Cardiac muscle cell (in vitro differentiated cells and primary cell): ENCODE results near the gene CALR. TPM values are rescaled to one million over a fixed set of nuclear protein-coding genes. Genes with fewer than 3 reads are reported as not detected.

ENCODE experiments used
- DNase-seq, 2 donors: peaks; one replicate each; pipeline versions ENCODE4 v3.0.0 to v3.0.0-alpha.2; 2010 to 2017; ENCODE audit warnings: low read depth in 1 of 2, low spot score in 1 of 2
- H3K27ac ChIP-seq: fragments of 200-600 bp; sonication (generic); 2 replicates; pipeline ENCODE4 v1.5.1; 2016
- H3K27me3 ChIP-seq: fragments of 200-600 bp; sonication (generic); 2 replicates; pipeline ENCODE4 v1.6.0; 2016; ENCODE audit warnings: control low read depth
- H3K36me3 ChIP-seq: fragments of 200-600 bp; sonication (generic); 2 replicates; pipeline ENCODE4 v1.5.1; 2016; ENCODE audit warnings: control low read depth
- H3K4me1 ChIP-seq: fragments of 200-600 bp; sonication (generic); 2 replicates; pipeline ENCODE4 v1.8.1; 2017; ENCODE audit warnings: low read depth, mild to moderate bottlenecking, mixed run types
- H3K4me3 ChIP-seq: fragments of 200-600 bp; sonication (generic); 2 replicates; pipeline ENCODE4 v1.5.1; 2016; ENCODE audit warnings: mild to moderate bottlenecking
- H3K9me3 ChIP-seq: fragments of 200-600 bp; sonication (generic); 2 replicates; pipeline ENCODE4 v1.5.1; 2017; ENCODE audit warnings: low read depth, mild to moderate bottlenecking, control low read depth
- polyA plus RNA-seq: library from polyadenylated mRNA; unstranded; fragments of >200 nt; fragmentation: Nextera tagmentation; extraction: Ambion mirVana; gene quantifications from 2 replicates; pipeline ENCODE4 v1.2.1, GENCODE V29; 2016
- total RNA-seq: library from RNA; depleted of rRNA; stranded (reverse); fragments of >200 nt; gene quantifications from 2 replicates; pipeline ENCODE4 v1.2.3, GENCODE V29; 2016
- TF ChIP-seq, protein P1 (sequence below): IDR thresholded peaks from 2 replicates; pipeline ENCODE4 v1.5.1; 2012; ENCODE audit warnings: low read depth, mild to moderate bottlenecking, low read length

Gene CALR
- total and polyA plus RNA-seq, 2 experiments from 2014 or later, result 615 to 856 TPM

- no peak for DNase-seq
- H3K4me1 ChIP-seq, result no peaks in the 10 kb centered on the region
- H3K4me3 ChIP-seq, result no peak overlapping the region
- H3K36me3 ChIP-seq, result no peaks in the 10 kb centered on the region
- peaks cover 99% of the 10 kb centered on the region for H3K27me3 ChIP-seq
- TF ChIP-seq, protein P1, sequence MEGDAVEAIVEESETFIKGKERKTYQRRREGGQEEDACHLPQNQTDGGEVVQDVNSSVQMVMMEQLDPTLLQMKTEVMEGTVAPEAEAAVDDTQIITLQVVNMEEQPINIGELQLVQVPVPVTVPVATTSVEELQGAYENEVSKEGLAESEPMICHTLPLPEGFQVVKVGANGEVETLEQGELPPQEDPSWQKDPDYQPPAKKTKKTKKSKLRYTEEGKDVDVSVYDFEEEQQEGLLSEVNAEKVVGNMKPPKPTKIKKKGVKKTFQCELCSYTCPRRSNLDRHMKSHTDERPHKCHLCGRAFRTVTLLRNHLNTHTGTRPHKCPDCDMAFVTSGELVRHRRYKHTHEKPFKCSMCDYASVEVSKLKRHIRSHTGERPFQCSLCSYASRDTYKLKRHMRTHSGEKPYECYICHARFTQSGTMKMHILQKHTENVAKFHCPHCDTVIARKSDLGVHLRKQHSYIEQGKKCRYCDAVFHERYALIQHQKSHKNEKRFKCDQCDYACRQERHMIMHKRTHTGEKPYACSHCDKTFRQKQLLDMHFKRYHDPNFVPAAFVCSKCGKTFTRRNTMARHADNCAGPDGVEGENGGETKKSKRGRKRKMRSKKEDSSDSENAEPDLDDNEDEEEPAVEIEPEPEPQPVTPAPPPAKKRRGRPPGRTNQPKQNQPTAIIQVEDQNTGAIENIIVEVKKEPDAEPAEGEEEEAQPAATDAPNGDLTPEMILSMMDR, result no peak
- no peak overlapping the region for H3K27ac ChIP-seq
- H3K9me3 ChIP-seq, result no peaks in the 10 kb centered on the region
These were observed 45.8 kb downstream of the CALR start for GRCh38 chr19:12984143-12984627.

GRCh38 chr19:12984683-12985048, 46.3 kb downstream of the CALR start:
- no peaks in the 10 kb centered on the region for H3K4me1 ChIP-seq
- no peaks in the 10 kb centered on the region for H3K9me3 ChIP-seq
- TF ChIP-seq, protein P1, result no peak
- H3K27ac ChIP-seq, result no peak overlapping the region
- no peak for DNase-seq
- peaks cover 99% of the 10 kb centered on the region for H3K27me3 ChIP-seq
- no peak overlapping the region for H3K4me3 ChIP-seq
- no peaks in the 10 kb centered on the region for H3K36me3 ChIP-seq

DNA sequence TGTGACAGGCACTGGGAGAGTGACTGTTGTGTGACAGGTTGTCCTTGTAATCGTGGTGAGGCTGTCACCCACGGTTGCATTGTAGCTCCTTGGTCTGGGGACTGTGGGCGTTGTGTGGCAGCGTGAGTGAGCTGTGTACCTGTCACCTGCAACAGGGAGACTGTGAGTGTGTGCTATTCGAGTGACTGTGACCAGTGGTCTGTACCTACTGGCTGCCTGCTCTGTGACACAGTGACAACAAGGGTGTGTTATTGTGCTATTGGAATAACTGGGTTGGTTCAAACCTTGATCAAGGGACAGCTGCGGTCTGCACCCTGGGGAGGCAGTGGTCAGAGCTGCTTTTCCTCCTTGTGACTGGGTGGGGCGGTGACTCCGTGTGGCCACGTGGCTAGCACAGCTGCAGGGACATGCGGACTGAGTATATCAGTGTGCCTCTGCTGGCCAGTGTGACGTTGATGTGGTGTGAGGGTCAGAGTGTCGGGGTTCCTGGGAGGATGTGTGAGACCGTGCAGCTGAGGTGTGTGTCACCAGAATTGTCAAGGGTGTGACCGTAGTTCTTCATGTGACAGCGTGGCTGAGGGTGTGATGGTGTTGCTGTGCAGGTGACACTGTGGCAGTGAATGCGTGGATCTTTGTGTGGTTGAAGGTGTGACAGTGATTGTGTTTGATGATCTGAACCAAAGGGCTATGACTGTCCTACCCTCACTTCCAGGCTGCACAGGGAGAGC, 46.8 kb downstream of the CALR start:
- no peaks in the 10 kb centered on the region for H3K36me3 ChIP-seq
- H3K9me3 ChIP-seq, result no peaks in the 10 kb centered on the region
- no peak overlapping the region for H3K27ac ChIP-seq
- peaks cover 99% of the 10 kb centered on the region for H3K27me3 ChIP-seq
- no peak for DNase-seq
- TF ChIP-seq, protein P1, result no peak
- H3K4me3 ChIP-seq, result no peak overlapping the region
- no peaks in the 10 kb centered on the region for H3K4me1 ChIP-seq

- DNase-seq, result no peak
- no peaks in the 10 kb centered on the region for H3K4me1 ChIP-seq
- peaks cover 100% of the 10 kb centered on the region for H3K27me3 ChIP-seq
- H3K36me3 ChIP-seq, result no peaks in the 10 kb centered on the region
- no peaks in the 10 kb centered on the region for H3K9me3 ChIP-seq
- H3K27ac ChIP-seq, result no peak overlapping the region
- H3K4me3 ChIP-seq, result no peak overlapping the region
- TF ChIP-seq, protein P1, result no peak
These were observed 48.3 kb downstream of the CALR start for GRCh38 chr19:12986726-12987125.

DNA sequence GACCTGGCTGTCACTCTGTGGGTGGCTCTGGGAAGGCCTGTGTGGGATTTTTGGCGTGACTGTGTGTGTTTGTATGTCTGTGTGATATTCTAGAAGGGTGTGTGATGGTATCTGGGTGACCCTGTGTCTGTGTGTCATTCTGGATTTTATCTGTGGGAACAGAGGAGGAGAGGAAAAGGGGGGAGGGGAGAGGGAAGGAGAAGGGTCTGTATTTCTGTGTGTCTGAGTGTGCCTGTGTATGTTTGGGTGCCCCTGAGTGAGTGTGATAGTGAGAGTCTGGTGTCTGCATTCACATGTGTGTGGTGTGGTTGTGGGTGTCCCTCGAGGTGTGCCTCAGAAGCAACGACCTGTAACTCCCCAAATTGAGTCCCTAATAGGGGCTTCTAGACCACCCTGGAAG, 48.8 kb downstream of the CALR start:
- no peak for DNase-seq
- TF ChIP-seq, protein P1, result no peak
- Histone ChIP-seq H3K4me3 (no peak overlapping the region), H3K27ac (no peak overlapping the region), H3K4me1 (no peaks in the 10 kb centered on the region), H3K27me3 (peaks cover 100% of the 10 kb centered on the region), H3K9me3 (no peaks in the 10 kb centered on the region), H3K36me3 (no peaks in the 10 kb centered on the region)
